ENCODE data around the gene SUMO2. TPM values are rescaled to one million over a fixed set of nuclear protein-coding genes. Genes with fewer than 3 reads are reported as not detected.

SUMO2 gene
- total RNA-seq, 1 experiment from 2014 or later: 650 TPM

GRCh38 chr17:75151930-75152329 lies 30.8 kb downstream of the SUMO2 start:
- peak overlapping the region; percentile 97 for H3K4me3 Mint-ChIP-seq
- DNase-seq (ENCODE audit: low spot score) (no peak), ATAC-seq (no peak)
- CTCF ChIA-PET: interaction anchor here (1.5 kb wide), 1 partner anchor 21 kb away, joined by 3 read pairs; the partner anchor contains the start of gene NT5C
- POLR2A ChIA-PET: interaction anchor here (0.7 kb wide), 1 partner anchor 21 kb away, joined by 3 read pairs; no protein-coding TSS in a partner anchor
- H3K27ac Mint-ChIP-seq: peak overlapping the region; percentile 90
- no peaks in the 10 kb centered on the region for H3K9me3 Mint-ChIP-seq
- H3K36me3 Mint-ChIP-seq: peaks cover 30% of the 10 kb centered on the region
- TF ChIP-seq, protein P1, sequence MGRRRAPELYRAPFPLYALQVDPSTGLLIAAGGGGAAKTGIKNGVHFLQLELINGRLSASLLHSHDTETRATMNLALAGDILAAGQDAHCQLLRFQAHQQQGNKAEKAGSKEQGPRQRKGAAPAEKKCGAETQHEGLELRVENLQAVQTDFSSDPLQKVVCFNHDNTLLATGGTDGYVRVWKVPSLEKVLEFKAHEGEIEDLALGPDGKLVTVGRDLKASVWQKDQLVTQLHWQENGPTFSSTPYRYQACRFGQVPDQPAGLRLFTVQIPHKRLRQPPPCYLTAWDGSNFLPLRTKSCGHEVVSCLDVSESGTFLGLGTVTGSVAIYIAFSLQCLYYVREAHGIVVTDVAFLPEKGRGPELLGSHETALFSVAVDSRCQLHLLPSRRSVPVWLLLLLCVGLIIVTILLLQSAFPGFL (CRISPR knock-in tag; IDR thresholded peaks at IDR 0.05; ENCODE audit: borderline replicate concordance): no peak
- TF ChIP-seq, protein P2, sequence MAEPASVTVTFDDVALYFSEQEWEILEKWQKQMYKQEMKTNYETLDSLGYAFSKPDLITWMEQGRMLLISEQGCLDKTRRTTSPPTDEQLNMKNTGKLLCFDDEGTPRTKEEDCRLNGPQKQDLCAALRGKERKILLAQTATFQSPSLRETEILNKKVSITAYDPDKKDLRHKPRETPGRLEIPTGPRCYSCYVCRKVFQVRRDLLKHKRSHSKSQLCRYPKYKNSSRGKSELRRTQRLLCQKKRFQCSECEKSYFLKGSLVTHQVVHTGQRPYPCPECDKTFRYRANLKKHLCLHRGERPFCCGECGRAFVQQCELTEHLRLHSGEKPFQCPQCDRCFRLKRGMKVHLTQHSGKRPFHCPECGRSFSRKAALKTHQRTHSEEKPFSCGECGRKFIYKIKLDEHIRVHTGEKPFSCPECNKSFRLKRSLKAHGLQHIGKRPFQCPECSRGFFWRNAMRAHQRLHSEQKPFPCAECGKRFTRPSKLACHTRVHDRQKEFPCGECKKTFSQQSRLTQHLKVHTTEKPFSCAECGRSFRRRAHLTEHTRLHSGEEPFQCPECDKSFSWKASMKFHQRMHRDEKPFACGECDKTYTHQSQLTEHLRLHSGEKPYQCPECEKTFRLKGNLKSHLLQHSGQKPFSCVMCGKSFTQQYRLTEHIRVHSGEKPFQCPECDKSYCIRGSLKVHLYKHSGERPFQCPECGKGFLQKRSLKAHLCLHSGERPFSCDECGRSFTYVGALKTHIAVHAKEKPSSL (CRISPR knock-in tag; conservative IDR thresholded peaks at IDR 0.05): no peak
- TF ChIP-seq, protein P3, sequence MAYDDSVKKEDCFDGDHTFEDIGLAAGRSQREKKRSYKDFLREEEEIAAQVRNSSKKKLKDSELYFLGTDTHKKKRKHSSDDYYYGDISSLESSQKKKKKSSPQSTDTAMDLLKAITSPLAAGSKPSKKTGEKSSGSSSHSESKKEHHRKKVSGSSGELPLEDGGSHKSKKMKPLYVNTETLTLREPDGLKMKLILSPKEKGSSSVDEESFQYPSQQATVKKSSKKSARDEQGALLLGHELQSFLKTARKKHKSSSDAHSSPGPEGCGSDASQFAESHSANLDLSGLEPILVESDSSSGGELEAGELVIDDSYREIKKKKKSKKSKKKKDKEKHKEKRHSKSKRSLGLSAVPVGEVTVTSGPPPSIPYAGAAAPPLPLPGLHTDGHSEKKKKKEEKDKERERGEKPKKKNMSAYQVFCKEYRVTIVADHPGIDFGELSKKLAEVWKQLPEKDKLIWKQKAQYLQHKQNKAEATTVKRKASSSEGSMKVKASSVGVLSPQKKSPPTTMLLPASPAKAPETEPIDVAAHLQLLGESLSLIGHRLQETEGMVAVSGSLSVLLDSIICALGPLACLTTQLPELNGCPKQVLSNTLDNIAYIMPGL (CRISPR knock-in tag; IDR thresholded peaks at IDR 0.05): no peak
- no peak for TF ChIP-seq NR1H2 (CRISPR knock-in tag; IDR thresholded peaks at IDR 0.05)
- no peak for TF ChIP-seq ZNF416 (CRISPR knock-in tag; IDR thresholded peaks at IDR 0.05)
- TF ChIP-seq FOXJ3 (CRISPR knock-in tag; IDR thresholded peaks at IDR 0.05; ENCODE audit: borderline replicate concordance): no peak
- TF ChIP-seq, protein P4, sequence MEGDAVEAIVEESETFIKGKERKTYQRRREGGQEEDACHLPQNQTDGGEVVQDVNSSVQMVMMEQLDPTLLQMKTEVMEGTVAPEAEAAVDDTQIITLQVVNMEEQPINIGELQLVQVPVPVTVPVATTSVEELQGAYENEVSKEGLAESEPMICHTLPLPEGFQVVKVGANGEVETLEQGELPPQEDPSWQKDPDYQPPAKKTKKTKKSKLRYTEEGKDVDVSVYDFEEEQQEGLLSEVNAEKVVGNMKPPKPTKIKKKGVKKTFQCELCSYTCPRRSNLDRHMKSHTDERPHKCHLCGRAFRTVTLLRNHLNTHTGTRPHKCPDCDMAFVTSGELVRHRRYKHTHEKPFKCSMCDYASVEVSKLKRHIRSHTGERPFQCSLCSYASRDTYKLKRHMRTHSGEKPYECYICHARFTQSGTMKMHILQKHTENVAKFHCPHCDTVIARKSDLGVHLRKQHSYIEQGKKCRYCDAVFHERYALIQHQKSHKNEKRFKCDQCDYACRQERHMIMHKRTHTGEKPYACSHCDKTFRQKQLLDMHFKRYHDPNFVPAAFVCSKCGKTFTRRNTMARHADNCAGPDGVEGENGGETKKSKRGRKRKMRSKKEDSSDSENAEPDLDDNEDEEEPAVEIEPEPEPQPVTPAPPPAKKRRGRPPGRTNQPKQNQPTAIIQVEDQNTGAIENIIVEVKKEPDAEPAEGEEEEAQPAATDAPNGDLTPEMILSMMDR (IDR thresholded peaks at IDR 0.05): no peak
- no peak for TF ChIP-seq ZNF232 (CRISPR knock-in tag; IDR thresholded peaks at IDR 0.05)
- no peak for TF ChIP-seq GTF2I (CRISPR knock-in tag; conservative IDR thresholded peaks at IDR 0.05)
- no peak for TF ChIP-seq OVOL2 (CRISPR knock-in tag; IDR thresholded peaks at IDR 0.05; ENCODE audit: borderline replicate concordance)
- TF ChIP-seq, protein P5, sequence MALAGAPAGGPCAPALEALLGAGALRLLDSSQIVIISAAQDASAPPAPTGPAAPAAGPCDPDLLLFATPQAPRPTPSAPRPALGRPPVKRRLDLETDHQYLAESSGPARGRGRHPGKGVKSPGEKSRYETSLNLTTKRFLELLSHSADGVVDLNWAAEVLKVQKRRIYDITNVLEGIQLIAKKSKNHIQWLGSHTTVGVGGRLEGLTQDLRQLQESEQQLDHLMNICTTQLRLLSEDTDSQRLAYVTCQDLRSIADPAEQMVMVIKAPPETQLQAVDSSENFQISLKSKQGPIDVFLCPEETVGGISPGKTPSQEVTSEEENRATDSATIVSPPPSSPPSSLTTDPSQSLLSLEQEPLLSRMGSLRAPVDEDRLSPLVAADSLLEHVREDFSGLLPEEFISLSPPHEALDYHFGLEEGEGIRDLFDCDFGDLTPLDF (CRISPR knock-in tag; IDR thresholded peaks at IDR 0.05): no peak
- no peak for TF ChIP-seq PRRX2 (CRISPR knock-in tag; IDR thresholded peaks at IDR 0.05)
- no peak for TF ChIP-seq ZNF423 (CRISPR knock-in tag; IDR thresholded peaks at IDR 0.05)
- no peak for TF ChIP-seq SMAD4 (CRISPR knock-in tag; IDR thresholded peaks at IDR 0.05)
- H3K27me3 Mint-ChIP-seq (ENCODE audit: low read depth): peaks cover 3% of the 10 kb centered on the region; the same call in 1 of the 2 replicates
- peaks cover 43% of the 10 kb centered on the region for H3K4me1 Mint-ChIP-seq

DNA sequence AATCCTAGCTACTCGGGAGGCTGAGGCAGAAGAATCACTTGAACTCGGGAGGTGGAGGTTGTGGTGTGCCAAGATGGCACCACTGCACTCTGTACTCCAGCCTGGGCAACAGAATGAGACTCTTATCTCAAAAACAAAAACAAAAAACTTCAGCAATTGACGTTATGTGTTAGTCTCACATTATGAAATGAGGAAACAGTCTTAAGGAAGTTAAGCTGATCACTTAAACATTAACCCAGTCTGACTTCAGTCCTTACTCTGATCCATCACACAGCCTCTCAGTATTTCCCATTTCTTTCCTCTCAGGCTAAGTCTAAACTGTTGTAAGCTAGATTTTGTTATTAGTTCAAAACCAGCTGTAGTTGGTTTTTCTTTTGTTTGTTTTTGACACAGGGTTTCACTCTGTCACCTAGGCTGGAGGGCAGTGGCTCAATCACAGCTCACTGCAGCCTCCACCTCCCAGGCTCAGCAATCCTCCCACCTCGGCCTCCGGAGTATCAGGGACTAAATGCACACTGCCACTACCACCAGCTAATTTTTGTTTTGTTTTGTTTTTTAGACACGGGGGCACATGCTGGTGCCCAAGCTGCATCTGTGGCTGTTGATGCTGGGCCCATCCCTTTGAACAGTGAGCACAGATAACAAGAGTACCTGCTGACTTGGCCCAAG lies 34.7 kb downstream of the SUMO2 start:
- no peak for ATAC-seq
- ChIA-PET POLR2A (no interaction called here), CTCF (interaction anchor here (0.9 kb wide), 1 partner anchor 92 kb away, joined by 3 read pairs; no protein-coding TSS in a partner anchor)
- H3K9me3 Mint-ChIP-seq: no peaks in the 10 kb centered on the region
- TF ChIP-seq PRRX2 (CRISPR knock-in tag; IDR thresholded peaks at IDR 0.05): no peak
- no peak for TF ChIP-seq CDX4 (CRISPR knock-in tag; IDR thresholded peaks at IDR 0.05; ENCODE audit: borderline replicate concordance)
- TF ChIP-seq, protein P6, sequence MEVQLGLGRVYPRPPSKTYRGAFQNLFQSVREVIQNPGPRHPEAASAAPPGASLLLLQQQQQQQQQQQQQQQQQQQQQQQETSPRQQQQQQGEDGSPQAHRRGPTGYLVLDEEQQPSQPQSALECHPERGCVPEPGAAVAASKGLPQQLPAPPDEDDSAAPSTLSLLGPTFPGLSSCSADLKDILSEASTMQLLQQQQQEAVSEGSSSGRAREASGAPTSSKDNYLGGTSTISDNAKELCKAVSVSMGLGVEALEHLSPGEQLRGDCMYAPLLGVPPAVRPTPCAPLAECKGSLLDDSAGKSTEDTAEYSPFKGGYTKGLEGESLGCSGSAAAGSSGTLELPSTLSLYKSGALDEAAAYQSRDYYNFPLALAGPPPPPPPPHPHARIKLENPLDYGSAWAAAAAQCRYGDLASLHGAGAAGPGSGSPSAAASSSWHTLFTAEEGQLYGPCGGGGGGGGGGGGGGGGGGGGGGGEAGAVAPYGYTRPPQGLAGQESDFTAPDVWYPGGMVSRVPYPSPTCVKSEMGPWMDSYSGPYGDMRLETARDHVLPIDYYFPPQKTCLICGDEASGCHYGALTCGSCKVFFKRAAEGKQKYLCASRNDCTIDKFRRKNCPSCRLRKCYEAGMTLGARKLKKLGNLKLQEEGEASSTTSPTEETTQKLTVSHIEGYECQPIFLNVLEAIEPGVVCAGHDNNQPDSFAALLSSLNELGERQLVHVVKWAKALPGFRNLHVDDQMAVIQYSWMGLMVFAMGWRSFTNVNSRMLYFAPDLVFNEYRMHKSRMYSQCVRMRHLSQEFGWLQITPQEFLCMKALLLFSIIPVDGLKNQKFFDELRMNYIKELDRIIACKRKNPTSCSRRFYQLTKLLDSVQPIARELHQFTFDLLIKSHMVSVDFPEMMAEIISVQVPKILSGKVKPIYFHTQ (CRISPR knock-in tag; IDR thresholded peaks at IDR 0.05): no peak
- H3K4me3 Mint-ChIP-seq: no peak overlapping the region
- DNase-seq (ENCODE audit: low spot score): no peak
- no peaks in the 10 kb centered on the region for H3K27me3 Mint-ChIP-seq (ENCODE audit: low read depth)
- peaks cover 25% of the 10 kb centered on the region for H3K4me1 Mint-ChIP-seq
- H3K27ac Mint-ChIP-seq: no peak overlapping the region
- H3K36me3 Mint-ChIP-seq: peaks cover 64% of the 10 kb centered on the region
